Measurements from ENCODE around the gene HOXA9.

Gene HOXA9

DNA sequence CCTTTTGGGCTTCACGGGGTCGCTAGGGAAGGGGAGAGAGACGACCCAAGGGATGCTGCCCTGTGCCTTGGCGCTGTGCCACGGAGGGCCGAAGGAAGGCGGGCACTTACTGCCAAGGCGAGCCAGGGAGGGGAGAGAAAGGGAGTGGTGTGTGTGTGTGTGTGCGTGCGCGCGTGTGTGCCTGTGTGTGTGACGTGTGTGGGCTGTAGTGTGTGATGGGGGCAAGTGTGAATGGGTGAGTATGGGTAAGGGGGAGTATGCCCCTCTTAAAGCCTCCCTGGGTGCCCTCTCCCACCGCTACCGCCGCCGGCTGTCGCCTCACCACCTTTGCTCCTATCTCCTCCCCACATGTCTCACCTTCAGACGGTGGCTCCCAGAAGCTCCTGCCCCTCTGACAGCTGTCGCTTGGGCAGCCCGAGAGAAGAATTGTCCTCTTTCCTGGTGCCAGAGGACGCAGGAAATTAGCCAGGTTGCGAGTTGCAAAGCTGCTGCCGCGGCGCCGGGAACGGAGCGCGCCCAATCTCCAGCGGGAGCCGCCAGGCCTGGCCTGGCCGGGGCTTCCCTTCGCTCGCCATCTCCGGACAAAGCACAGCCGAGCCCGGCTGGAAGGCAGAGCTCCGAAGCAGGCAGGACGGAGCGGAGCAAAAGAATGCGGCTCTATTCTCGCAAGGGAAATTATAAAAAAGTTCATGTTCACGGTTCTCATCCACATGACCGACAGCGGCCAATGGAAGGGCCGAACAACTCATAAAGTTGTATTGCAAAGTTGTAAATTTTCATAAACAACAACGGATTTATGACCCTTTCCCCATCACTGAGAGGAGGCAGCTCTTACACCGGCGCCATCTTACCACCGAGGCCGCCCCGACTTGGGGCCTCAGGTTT lies 13.2 kb downstream of the HOXA9 start, which contains the start of gene HOXA3:
Gene HOXA3 (minus strand): TSS at position 653 of the 885 bp plus-strand sequence. CDS start 41,943 bp downstream, outside the sequence.
- peak; percentile 15 for DNase-seq

DNA sequence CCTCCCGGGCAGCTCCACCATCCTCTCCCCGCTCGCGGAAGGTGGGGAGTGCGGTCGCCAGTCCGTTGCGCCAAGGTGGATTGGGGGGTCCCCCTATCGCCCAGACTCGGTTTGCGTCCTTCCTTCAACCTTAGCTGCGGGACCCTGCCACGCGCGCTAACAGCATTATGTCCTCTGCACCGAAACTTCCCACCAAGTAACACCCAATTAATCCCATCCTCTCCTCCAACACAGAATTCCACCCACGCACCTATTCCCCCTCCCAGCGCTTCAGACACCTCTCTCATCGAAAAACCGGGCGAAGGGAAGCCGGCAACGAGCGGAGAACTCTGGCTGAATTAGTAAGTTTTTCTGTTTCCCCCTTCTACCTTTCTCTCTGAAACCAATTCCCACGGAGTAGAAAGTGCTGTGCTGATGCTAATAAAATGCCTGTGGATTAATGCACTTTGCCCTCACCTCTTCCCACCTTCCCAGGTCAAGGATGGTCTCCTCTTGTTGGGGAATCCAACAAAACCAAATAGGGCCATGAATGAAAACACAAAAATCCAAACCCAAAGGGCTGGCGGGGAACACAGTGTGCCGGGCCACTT lies 13.9 kb downstream of the HOXA9 start:
- peak; percentile 11 for DNase-seq

DNA sequence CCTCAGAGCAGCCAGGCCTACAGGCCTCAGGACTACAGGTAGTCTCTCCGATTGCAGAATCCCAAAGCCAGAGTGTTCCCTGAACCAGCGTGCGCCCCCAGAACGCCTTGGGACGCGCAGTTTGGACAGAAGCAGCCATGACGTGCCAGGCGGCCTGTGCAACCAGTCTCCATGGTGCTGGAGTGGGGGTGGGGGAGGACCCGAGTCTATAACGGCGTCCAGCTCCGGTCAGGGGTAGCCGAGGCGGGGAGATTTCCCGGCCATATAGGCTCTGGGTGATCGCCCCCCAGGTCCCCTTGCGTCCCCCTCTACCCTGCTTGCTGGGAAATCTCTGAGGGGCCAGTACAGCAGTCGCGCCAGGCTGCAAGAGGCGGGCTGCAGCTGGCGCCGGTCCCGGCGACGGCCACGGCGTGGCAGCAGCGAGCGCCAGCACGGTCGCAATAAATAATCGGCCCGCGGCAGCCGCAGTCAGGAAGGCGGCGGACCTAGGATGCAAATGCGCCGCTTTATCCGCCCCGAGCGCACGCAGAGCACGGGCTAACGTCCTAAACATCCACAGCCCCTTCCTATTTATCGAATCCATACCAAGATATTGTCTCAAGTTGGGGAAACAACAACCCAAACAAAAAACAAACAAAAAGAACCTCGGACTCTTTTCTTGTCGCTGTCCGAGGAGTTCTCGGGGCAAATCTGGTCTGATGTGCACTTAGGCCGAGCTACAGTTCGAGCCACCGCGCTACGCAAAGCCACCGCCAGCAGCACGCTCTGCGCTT lies 14.6 kb downstream of the HOXA9 start:
- DNase-seq = peak; percentile 71

DNA sequence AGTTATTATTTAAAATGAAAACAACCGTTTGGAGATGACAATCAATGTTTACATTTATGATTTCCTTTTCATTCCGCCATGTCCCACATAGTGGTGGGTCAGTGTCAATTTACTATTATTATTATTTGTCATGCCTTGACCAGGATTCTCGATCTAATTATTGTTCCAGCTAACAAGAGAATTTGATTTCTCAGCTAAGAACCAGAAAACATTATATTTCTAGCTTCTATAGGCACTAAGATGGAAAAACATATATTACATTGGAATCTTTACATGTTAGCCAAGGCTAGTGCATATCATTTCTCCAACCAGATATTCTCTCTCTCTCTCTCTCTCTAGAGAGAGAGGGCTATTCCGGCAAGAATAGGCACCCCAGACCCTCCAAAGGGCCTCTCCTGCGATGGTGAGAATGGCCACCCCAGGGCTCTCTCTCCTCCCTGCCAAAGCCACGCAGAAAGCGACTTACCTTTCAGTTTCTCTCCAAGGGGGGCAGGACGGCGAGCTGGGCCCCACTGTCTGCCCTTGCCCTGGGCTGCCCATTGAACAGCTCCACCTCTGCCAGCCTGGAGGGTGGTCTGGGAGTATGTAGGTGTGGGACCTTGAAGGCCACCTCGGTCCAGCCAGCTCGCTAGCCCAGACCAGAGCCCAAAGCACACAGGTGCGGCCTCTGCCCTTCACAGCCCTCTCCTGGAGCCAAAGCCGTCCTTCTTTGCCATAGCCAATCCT lies 15.3 kb downstream of the HOXA9 start:
- DNase-seq = no peak

DNA sequence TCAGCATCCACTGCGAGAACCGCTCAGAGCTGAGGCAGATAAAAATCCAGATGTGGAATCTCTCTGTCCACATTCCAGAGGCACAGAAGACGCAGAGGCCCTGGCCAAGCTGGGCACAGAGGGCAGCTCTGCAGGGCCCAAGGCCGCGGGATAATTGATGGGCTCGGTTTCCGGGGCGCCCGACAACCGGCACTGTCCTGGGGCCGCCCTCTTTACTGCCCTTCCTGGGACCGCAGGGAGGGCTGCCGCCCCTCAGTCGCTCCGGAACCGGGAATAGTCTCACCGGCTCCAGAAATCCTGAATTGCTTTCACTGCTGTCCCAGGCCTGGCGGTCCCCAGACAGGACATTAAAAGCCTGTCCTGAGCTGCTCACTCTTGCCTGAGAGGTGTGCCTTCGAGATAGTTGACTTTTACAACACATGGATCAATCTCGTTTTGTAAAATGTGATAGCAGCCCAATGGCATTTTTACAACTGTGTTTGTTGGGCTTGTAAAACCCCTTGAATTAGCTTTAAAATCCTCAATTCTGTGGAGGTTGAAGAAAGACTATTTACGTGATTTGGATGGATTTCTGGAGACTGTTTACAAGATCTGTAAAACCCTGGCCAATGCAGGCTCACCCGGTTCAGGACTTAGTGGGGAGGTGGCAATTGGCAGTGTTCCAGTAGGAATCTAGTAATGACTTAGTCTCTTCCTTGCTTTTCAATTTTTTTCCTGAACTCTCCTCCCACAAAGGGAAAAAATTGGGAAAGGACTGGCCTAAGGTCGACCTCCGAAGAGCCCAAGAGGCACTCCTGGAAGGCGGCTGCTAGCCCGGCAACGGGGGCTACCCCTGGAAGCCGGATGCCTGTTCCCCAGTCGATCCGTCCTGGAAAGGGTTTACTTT lies 16.3 kb downstream of the HOXA9 start:
- no peak for DNase-seq

DNA sequence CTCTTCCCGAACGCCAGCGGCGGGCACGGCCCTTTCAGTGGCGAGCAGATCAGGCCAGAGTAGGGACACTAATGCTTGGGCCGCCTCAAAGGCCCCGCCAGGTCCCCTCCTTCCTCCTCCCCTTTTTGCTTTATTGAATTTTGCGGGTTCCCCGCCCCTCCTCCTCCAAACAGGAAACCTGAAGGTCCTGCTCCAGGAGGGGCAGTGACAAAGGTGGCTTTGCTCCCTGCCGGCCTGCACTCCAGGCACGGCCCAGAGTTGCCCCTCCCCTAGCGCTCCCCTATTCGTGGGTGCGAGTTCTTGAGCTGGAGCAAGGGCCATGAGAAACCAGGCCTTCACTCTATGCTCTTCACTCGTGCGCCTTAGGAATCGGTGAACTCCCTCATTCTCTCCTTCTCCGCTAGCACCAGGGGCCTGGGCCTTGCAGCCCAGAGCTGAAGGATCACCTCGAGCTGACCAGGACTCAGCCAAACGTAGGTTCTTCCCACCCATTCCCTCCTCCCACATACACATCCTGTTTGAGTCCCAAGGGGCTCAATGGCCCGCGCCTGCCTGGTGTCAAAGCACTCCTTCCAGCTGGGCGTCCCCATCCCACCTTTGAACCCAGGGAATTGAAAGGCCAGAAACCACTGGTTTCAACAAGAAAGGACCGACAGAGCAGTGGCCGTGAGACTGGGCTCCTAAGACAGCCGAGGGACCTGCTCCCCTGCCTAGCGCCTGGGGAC lies 17.1 kb downstream of the HOXA9 start:
- DNase-seq = no peak

DNA sequence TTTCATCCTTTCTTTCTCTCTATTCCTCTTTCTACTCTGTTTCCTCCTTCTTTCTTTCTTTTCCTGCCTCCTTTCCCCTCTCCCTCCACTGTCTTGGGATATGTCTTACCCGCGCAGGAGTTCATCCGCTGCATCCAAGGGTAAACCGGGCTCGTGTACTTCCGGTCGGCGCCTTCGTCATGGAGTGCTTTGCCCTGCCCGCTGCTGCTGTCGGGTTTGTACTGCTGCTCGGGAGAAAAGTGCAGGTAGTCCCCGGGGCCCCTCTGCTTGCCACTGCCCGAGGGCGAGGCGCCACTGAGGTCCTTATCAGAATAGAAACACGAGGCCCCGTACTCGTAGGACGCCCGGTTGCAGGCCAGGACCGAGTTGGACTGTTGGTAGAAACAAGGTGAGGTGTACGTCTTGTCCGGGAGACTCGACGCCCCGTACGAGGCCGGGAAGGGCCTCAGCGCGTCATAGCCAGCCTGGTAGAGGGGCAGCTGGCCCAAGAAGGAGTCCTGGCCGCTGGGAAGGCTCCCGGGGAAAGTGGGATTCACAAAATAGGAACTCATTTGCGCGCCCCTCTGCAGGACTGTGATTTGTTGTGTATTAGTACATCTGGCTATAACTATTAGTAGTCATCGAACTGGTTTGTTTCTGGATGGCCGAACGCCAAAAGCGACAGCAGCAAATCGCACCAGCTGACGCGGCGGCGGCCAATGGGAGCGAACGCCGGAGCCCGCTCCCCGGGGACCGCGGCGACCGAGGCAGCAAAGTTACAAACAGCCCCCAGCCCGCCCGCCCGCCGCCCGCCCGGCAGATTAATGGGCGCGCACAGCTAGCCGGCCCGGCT lies 17.9 kb downstream of the HOXA9 start, which contains the start of gene HOXA6:
Gene HOXA6 (minus strand): TSS at position 576 of the 832 bp plus-strand sequence. CDS start 25 bp downstream, at position 551.
- peak; percentile 11 for DNase-seq

DNA sequence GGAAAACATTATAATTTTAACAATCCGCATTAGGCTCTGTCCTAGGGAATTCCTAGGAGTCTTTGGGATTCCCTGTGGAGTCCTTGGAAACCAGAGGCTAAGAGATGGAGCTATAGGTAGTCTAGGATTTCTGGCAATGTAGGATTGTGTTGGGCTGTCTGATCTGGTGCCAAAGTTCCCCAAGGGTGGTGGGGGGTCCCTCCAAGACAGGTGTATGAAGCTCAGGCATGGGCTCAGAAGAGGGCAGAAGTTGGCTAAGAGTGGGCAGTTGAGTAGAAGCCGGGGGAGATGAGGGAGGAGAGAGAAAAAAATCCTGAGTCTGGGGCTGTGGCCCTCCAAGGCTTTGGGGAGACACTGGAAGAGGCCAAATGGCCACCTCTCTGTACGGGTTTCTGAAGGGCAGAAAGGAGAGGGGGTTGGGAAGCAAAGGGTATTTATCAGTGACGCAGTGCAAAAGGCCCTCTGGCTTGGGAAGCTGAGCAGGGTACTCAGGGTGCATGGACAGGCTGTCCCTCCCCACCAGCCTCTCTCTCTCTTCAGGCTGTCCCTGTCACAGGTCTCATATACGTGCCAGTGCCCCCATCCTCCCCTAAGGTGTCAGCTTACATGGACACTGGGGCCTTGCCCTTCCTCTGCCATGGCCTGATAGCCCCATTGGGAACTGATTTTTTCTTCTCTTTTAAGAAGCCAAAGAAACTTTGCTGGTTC lies 18.7 kb downstream of the HOXA9 start:
- no peak for DNase-seq

DNA sequence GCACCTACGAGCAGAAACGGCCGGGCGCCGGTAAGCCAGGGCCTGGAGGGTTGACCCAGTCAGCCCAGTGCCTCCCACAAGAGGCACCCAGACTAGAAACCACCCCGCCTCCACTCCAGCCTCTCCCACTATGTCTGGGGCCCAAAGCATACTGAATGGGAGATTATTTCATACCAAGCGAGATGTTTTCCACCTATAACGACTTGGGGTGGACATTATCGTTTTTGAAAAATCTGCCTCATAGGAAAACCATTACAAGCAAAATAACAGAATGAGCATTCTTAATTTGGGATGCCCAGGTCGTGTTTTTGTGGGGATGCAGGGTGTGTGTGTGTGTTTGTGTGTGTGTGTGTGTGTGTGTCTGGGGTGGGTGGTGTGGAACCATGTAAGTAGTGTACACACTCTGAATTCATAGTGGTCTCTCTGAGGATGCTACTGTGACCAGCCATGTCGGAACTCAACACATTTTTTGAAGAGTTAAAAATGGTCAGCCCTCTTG lies 19.4 kb downstream of the HOXA9 start:
- DNase-seq = no peak

DNA sequence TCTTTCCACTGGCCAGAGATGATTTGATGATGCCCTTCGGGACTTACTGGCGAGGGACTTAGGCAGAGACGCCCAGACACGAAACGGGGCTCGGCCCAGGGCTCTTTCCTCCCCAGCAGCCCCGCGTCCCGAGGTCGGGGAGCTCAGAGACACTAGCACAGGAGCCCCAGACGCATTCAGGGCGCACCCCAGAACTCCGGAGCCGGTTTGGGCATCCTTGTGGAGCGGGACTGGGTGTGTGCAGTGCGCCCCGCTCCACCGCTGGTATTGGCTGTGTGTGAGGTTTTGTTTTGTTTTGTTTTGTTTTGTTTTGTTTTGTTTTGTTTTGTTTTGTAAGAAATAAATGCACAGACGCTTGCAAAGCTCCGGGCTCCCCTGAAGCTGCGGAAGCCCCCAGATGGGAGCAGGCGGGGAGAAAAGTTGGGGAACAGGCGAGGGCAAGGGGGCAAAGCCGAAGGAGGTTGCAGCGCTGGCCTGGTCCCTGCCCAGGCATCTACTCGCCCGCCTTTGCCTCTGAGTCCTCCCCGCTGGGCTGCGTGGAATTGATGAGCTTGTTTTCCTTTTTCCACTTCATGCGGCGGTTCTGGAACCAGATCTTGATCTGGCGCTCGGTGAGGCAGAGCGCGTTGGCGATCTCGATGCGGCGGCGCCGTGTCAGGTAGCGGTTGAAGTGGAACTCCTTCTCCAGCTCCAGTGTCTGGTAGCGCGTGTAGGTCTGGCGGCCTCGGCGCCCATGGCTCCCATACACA lies 20.0 kb downstream of the HOXA9 start:
- DNase-seq = no peak

DNA sequence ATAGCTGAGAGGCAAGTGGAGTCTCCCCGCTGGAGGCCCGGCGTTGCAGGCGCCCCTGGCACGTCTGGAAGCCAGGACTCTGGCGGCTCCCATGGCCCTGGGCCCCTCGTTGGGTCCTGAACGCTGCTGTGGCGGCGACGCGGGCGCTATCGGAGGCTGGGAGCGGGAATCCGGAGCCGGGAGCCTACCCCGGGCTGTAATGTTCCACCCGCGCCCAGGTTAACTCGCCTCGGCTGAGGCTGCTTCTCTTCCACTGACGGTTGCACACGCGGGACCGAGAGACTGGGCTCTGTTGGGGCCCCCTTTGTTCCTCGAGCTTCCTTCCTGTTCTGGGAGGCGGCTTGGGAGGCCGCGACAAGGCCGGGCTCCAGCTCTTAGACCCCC lies 20.6 kb downstream of the HOXA9 start:
- no peak for DNase-seq

DNA sequence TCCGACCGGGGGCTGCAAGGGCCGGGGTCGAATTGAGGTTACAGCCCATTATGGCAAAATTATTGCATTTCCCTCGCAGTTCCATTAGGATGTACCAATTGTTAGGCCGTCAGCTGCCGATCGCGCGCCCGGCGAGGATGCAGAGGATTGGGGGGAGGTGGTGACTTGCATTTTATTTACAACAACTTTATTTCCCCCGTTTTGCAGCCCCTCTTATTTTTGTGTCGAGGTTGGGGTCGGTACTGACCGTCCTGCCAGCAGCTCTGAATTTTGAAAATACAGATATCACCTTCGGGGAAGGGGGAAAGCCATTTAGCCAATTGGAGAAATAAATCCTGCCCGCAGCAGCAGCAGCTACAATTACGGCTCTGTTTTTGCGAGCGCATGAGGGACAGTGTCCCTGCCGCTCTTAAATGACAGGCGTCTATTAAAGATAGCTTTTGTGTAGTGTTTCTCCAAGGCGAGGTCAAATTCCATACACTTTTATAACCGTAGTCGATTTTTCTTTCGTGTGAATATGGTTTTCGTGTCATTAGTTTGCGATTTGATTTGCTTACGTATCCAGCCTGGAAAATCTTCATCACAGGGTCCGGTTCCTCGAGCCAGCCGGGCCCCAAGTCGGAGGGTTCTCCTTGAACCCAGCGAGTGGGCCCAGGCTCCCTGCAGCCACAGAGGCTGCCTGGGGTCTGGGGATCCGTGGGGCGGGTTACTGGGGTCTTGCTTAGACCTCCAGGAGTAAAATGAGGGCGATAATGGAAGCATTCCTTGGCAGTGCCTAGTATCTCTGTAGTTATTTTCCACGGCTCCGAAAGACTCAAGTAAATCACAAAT lies 21.2 kb downstream of the HOXA9 start:
- no peak for DNase-seq

DNA sequence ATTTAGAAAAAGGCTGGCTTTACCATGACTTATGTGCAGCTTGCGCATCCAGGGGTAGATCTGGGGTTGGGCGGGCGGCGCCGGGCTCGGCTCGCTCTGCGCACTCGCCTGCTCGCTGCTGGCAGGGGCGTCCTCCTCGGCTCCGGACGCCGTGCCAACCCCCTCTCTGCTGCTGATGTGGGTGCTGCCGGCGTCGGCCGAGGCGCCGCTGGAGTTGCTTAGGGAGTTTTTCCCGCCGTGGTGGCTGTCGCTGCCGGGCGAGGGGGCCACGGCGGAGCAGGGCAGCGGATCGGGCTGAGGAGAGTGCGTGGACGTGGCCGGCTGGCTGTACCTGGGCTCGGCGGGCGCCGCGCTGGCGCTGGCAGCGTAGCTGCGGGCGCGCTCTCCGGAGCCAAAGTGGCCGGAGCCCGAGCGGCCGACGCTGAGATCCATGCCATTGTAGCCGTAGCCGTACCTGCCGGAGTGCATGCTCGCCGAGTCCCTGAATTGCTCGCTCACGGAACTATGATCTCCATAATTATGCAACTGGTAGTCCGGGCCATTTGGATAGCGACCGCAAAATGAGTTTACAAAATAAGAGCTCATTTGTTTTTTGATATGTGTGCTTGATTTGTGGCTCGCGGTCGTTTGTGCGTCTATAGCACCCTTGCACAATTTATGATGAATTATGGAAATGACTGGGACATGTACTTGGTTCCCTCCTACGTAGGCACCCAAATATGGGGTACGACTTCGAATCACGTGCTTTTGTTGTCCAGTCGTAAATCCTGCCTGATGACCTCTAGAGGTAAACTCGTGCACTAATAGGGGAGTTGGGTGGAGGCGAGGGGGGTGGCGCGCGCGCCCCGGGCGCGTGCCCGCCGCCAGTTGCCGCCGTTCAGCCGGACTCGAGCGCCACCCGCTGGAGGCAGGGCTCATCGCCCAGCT lies 22.1 kb downstream of the HOXA9 start, which contains the start of gene HOXA5:
Gene HOXA5 (minus strand): TSS at position 659 of the 927 bp plus-strand sequence. CDS start 74 bp downstream, at position 585.
- DNase-seq = no peak

DNA sequence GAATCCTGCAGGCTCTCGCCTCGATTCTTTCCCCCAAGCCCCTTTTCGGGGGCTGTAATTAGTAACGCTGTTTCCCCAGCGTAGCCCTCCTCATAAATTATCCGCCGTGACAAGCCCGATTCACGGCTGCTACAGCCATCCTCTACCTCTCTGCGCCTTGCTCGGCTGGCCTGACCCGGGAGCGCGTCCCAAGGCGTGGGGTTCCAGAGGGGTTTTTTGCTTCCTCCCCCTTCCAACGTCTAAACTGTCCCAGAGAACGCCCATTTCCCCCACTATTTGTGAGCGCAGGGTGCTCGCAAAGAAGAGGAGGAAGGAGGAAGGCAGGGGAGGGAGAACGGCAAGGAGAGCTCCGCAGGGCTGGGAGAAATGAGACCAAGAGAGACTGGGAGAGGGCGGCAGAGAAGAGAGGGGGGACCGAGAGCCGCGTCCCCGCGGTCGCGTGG lies 22.7 kb downstream of the HOXA9 start:
- no peak for DNase-seq

DNA sequence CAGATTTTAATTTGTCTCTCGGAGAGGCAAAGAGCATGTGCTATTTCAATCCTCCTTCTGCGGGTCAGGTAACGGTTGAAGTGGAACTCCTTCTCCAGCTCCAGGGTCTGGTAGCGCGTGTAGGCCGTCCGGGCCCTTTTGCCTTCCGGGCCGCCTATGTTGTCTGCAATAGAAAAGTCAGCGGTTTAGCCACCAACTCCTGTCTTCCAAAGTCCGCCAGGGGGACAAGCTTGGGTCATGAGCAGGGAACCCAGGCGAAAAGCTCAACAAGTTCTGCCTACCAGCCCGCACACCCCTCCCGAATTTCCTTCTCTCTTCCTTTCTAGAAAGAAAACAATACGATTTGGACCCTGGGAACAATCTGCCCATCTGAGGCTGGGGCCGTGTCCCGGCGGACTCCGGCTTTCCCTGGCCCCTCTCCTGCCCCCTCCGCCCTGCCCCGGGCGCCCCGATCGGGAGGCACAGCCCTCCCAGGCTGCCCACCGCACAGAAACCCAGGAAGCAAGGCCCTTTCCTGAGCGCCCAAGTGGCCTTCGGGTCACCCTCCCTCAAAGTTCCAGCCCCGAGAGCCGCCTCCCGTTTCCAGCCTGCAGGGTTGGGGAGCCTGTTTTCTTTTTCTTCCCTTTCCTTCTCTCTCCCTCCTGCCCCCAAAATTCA lies 23.3 kb downstream of the HOXA9 start:
- no peak for DNase-seq

Data from activated naive CD4-positive, alpha-beta T cell treated with anti-CD3 and anti-CD28 coated beads, Interleukin-2, amount 50 U/mL, for 16 hours (primary cell).